ENCODE results near the gene ATXN1L.
"Not testable (repeated sequence)": the region's sequence is repeated elsewhere in the genome, so short reads cannot be mapped to it uniquely, and the experiment has no call there.

Gene ATXN1L

DNA sequence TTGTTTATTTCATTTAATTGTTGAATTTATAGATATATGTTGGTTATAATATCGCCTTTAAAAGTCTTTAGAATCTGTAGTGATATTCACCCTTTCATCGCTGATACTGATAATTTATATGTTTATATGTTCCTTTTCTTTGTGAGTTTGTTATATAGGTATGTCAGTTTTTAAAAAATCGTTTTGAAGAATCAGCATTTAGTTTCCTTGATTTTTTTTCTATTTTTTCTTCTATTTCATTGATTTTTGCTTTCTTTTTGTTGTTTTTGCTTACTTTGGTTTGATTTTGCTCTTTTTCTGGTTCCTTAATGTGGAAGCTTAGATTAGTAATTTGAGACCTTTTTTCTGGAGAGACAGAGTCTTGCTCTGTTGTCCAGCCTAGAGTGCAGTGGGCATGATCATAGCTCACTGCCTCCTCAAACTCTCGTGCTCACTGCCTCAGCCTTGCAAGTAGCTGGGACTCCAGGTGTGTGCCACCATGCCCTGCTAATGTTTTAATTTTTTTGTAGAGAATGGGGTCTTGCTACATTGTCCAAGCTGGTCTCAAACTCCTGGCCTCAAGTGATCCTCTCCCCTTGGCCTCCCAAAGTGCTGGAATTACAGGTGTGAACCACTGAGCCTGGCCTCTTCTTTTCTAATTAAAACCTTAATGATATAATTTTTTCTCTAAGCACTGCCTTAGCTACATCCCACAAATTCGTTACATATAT, 57.0 kb downstream of the ATXN1L start:
- TF ChIP-seq, protein P1, sequence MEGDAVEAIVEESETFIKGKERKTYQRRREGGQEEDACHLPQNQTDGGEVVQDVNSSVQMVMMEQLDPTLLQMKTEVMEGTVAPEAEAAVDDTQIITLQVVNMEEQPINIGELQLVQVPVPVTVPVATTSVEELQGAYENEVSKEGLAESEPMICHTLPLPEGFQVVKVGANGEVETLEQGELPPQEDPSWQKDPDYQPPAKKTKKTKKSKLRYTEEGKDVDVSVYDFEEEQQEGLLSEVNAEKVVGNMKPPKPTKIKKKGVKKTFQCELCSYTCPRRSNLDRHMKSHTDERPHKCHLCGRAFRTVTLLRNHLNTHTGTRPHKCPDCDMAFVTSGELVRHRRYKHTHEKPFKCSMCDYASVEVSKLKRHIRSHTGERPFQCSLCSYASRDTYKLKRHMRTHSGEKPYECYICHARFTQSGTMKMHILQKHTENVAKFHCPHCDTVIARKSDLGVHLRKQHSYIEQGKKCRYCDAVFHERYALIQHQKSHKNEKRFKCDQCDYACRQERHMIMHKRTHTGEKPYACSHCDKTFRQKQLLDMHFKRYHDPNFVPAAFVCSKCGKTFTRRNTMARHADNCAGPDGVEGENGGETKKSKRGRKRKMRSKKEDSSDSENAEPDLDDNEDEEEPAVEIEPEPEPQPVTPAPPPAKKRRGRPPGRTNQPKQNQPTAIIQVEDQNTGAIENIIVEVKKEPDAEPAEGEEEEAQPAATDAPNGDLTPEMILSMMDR (IDR thresholded peaks at IDR 0.05; ENCODE audit: low read depth, low read length) = no peak
- no peak for DNase-seq (ENCODE audit: low read depth in 2 of 2)

DNA sequence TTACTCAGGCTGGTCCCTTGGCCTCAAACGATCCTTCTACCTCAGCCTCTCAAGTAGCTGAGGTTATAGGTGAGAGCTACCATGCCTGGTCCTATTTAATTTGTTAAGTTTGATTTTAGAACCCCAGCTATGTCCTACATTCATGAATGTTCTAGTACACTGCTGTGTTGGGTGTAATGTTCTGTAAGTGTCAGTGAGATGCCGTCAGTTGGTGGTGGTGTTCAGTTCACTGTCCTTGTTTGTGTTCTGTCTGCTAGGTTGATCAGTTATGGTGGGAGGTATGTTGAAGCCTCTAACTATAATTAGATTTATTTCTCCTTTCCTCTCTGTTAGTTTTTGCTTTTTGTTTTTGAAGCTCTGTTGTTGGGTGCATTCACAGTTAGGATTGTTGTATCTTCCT, 57.8 kb downstream of the ATXN1L start:
- TF ChIP-seq, protein P1 (IDR thresholded peaks at IDR 0.05; ENCODE audit: low read depth, low read length) = no peak
- no peak for DNase-seq (ENCODE audit: low read depth in 2 of 2)
- no peak overlapping the region for H3K4me3 ChIP-seq (replicated peaks in 1 of 2; ENCODE audit: low read depth in 2 of 2, low read length in 2 of 2)

More for the DNA sequence above, 57.0 kb downstream of the ATXN1L start:
- H3K4me3 ChIP-seq (replicated peaks in 1 of 2; ENCODE audit: low read depth in 2 of 2, low read length in 2 of 2) = no peak overlapping the region

DNA sequence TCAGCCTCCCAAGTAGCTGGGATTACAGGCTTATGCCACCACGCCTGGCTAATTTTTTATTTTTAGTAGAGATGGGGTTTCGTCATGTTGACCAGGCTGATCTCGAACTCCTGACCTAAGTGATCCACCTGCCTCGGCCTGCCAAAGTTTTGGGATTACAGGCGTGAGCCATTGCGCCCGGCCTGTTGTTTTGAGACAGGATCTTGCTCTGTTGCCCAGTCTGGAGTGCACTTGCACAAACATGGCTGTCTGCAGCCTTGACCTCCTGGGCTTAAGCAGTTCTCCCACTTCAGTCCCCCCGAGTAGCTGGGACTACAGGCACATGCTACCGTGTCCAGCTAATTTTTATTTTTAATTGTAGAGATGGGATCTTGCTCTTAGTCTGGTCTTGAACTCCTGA, 58.5 kb downstream of the ATXN1L start:
- TF ChIP-seq, protein P1 (IDR thresholded peaks at IDR 0.05; ENCODE audit: low read depth, low read length) = no peak
- no peak for DNase-seq (ENCODE audit: low read depth in 2 of 2)
- no peak overlapping the region for H3K4me3 ChIP-seq (replicated peaks in 1 of 2; ENCODE audit: low read depth in 2 of 2, low read length in 2 of 2)

DNA sequence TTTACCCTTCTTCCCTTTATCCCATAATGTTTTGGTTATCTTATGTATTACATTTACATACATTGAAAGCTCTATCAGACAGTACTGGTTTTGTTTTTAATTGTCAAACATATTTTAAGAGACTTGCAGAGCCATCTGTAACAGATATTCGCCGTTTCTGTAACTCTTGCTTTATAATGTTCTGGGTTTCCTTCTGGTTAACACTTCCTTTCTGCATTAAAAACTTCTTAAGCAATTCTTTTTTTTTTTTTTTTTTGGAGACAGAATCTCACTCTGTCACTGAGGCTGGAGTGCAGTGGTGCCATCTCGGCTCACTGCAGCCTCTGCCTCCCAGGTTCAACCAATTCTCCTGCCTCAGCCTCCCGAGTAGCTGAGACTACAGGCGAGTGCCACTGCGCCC, 60.0 kb downstream of the ATXN1L start:
- not testable (repeated sequence) for DNase-seq (ENCODE audit: low read depth in 2 of 2); H3K4me3 ChIP-seq (replicated peaks in 1 of 2; ENCODE audit: low read depth in 2 of 2, low read length in 2 of 2)
